Left ventricle myocardium inferior (tissue), 1 donor: ENCODE results near the gene DNAL1. TPM values are rescaled to one million over a fixed set of nuclear protein-coding genes. Genes with fewer than 3 reads are reported as not detected.
"Not testable (repeated sequence)": the region's sequence is repeated elsewhere in the genome, so short reads cannot be mapped to it uniquely, and the experiment has no call there.

ENCODE experiments used
- DNase-seq: peaks from one replicate; pipeline ENCODE4 v3.0.0-alpha.2; 2020
- H3K27ac ChIP-seq: fragments of 200-600 bp; replicated peaks from 2 replicates; pipeline ENCODE4 v1.8.0; 2021
- H3K27me3 ChIP-seq: fragments of 200-600 bp; 2 replicates; pipeline ENCODE4 v1.8.0; 2021; ENCODE audit warnings: low read depth
- H3K36me3 ChIP-seq: fragments of 200-600 bp; 2 replicates; pipeline ENCODE4 v1.8.0; 2021
- H3K4me1 ChIP-seq: fragments of 200-600 bp; 2 replicates; pipeline ENCODE4 v1.8.0; 2021
- H3K4me3 ChIP-seq: fragments of 200-600 bp; 2 replicates; pipeline ENCODE4 v1.8.0; 2021; ENCODE audit warnings: mild to moderate bottlenecking, moderate library complexity
- H3K9me3 ChIP-seq: fragments of 200-600 bp; replicated peaks from 2 replicates; pipeline ENCODE4 v1.8.0; 2021
- intact Hi-C: fragments of 100-400 bp; cut with micrococcal nuclease; formaldehyde crosslinking; loops from one replicate; pipeline ENCODE4 v1.11.0; 2022
- total RNA-seq: library from RNA; stranded (reverse); fragmentation: NEBNext Ultra II Directional; extraction: Animal tissue kit (Norgen Biotek cat#: 25700); gene quantifications from one replicate; pipeline ENCODE4 v1.2.1, GENCODE V29; 2021
- TF ChIP-seq, protein P1 (sequence below): fragments of 200-600 bp; IDR thresholded peaks from 2 replicates; pipeline ENCODE4 v1.8.0; 2021; ENCODE audit warnings: antibody characterized with exemption, mild to moderate bottlenecking, borderline replicate concordance
- donor health status: DM: no; HTN: yes; CAD: no; lungs with severe emphysema.

DNAL1 gene
- total RNA-seq, 1 donor from 2014 or later = 15.2 TPM

- no peak overlapping the region for H3K4me3 ChIP-seq
- TF ChIP-seq, protein P1, sequence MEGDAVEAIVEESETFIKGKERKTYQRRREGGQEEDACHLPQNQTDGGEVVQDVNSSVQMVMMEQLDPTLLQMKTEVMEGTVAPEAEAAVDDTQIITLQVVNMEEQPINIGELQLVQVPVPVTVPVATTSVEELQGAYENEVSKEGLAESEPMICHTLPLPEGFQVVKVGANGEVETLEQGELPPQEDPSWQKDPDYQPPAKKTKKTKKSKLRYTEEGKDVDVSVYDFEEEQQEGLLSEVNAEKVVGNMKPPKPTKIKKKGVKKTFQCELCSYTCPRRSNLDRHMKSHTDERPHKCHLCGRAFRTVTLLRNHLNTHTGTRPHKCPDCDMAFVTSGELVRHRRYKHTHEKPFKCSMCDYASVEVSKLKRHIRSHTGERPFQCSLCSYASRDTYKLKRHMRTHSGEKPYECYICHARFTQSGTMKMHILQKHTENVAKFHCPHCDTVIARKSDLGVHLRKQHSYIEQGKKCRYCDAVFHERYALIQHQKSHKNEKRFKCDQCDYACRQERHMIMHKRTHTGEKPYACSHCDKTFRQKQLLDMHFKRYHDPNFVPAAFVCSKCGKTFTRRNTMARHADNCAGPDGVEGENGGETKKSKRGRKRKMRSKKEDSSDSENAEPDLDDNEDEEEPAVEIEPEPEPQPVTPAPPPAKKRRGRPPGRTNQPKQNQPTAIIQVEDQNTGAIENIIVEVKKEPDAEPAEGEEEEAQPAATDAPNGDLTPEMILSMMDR = no peak
- intact Hi-C loops = no loop called here
- H3K4me1 ChIP-seq = peaks cover 17% of the 10 kb centered on the region
- no peaks in the 10 kb centered on the region for H3K27me3 ChIP-seq
- H3K36me3 ChIP-seq = no peaks in the 10 kb centered on the region
- no peaks in the 10 kb centered on the region for H3K9me3 ChIP-seq
- no peak for DNase-seq
- no peak overlapping the region for H3K27ac ChIP-seq
Observed at GRCh38 chr14:73640796-73641365, 3.9 kb upstream of the DNAL1 start.

DNA sequence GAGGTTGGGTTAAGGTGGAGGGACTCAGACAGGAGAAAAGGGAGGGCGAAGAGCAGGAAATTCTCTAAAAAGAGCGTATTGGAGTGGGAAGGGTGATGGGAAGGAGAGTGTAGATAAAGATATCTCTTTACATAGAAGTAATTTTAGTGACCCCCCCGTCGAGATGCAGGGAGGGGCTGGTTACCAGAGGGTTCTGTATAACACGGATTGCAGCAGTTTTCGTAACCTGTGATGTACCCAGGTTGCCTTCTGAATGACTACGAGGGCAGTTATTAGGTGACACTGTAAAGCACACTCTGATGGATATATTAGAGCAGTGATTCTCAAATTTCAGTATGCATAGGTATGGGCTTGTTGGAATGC, 443 bp downstream of the DNAL1 start:
- no peaks in the 10 kb centered on the region for H3K9me3 ChIP-seq
- H3K36me3 ChIP-seq = no peaks in the 10 kb centered on the region
- peak overlapping the region; percentile 84 for H3K4me3 ChIP-seq
- intact Hi-C loops = no loop called here
- DNase-seq = no peak
- H3K27ac ChIP-seq = peak overlapping the region; percentile 94
- H3K27me3 ChIP-seq = no peaks in the 10 kb centered on the region
- TF ChIP-seq, protein P1 = no peak
- H3K4me1 ChIP-seq = peaks cover 19% of the 10 kb centered on the region

GRCh38 chr14:73651005-73651404, 6.2 kb downstream of the DNAL1 start:
- H3K4me1 ChIP-seq = peaks cover under 1% of the 10 kb centered on the region
- TF ChIP-seq, protein P1 = no peak
- H3K36me3 ChIP-seq = peaks cover 30% of the 10 kb centered on the region
- H3K27ac ChIP-seq = no peak overlapping the region
- DNase-seq = no peak
- H3K4me3 ChIP-seq = no peak overlapping the region
- H3K27me3 ChIP-seq = no peaks in the 10 kb centered on the region
- no peaks in the 10 kb centered on the region for H3K9me3 ChIP-seq
- intact Hi-C loops = no loop called here

- H3K27me3 ChIP-seq = no peaks in the 10 kb centered on the region
- H3K9me3 ChIP-seq = no peaks in the 10 kb centered on the region
- TF ChIP-seq, protein P1 = no peak
- no peaks in the 10 kb centered on the region for H3K4me1 ChIP-seq
- H3K36me3 ChIP-seq = peaks cover 35% of the 10 kb centered on the region
- intact Hi-C loops = no loop called here
- H3K4me3 ChIP-seq = no peak overlapping the region
- H3K27ac ChIP-seq = no peak overlapping the region
- DNase-seq = no peak
Observed at GRCh38 chr14:73655851-73656250, 11.1 kb downstream of the DNAL1 start.

- DNase-seq, H3K9me3 ChIP-seq, H3K4me3 ChIP-seq, H3K27ac ChIP-seq, H3K27me3 ChIP-seq, intact Hi-C loops, H3K4me1 ChIP-seq: not testable (repeated sequence)
- peaks cover 26% of the 10 kb centered on the region for H3K36me3 ChIP-seq
Observed at GRCh38 chr14:73659202-73659601, 14.4 kb downstream of the DNAL1 start.

- intact Hi-C loops = no loop called here
- Histone ChIP-seq H3K36me3 (peaks cover 23% of the 10 kb centered on the region), H3K4me3 (no peak overlapping the region), H3K9me3 (no peaks in the 10 kb centered on the region), H3K27ac (no peak overlapping the region), H3K27me3 (no peaks in the 10 kb centered on the region), H3K4me1 (peaks cover 4% of the 10 kb centered on the region)
- DNase-seq = no peak
- TF ChIP-seq, protein P1 = no peak
Observed at GRCh38 chr14:73660511-73660910, 15.7 kb downstream of the DNAL1 start.
